Measurements from ENCODE around the gene MRO.
"Not testable (repeated sequence)": the region's sequence is repeated elsewhere in the genome, so short reads cannot be mapped to it uniquely, and the experiment has no call there.

The MRO gene

DNA sequence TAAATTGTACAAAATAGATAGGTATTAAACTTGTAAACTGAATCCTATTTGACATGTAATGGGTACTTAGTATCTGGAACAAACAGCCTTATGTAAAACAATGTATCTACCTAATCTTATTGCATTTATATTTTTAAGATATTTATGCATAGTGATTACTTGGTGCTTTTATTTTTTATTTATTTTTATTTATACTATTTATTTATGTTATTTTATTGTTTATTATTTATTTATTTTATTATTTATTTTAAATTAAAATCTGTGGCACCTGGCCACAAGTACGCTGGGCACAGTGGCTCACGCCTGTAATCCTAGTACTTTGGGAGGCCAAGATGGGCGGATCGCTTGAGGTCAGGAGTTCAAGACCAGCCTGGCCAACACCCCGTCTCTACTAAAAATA is 26.9 kb downstream of the MRO start:
- Histone ChIP-seq H3K27ac (ENCODE audit: low read depth, low read length) (no peak overlapping the region), H3K4me1 (ENCODE audit: control insufficient read depth, insufficient read depth, low read length, unreplicated experiment) (no peaks in the 10 kb centered on the region), H3K4me3 (ENCODE audit: low read depth, low read length) (no peak overlapping the region), H2AFZ (ENCODE audit: low read length, unreplicated experiment) (no peak overlapping the region), H3K79me2 (ENCODE audit: control insufficient read depth, insufficient read depth, low read length, unreplicated experiment) (no peaks in the 10 kb centered on the region), H3K27me3 (ENCODE audit: insufficient read depth, low read length) (peaks cover 63% of the 10 kb centered on the region), H3K36me3 (ENCODE audit: insufficient read depth, low read length) (no peaks in the 10 kb centered on the region)

- Histone ChIP-seq H3K79me2 (ENCODE audit: control insufficient read depth, insufficient read depth, low read length, unreplicated experiment) (no peaks in the 10 kb centered on the region), H3K36me3 (ENCODE audit: insufficient read depth, low read length) (no peaks in the 10 kb centered on the region), H2AFZ (ENCODE audit: low read length, unreplicated experiment) (no peak overlapping the region), H3K4me1 (ENCODE audit: control insufficient read depth, insufficient read depth, low read length, unreplicated experiment) (no peaks in the 10 kb centered on the region), H3K4me3 (ENCODE audit: low read depth, low read length) (no peak overlapping the region), H3K27ac (ENCODE audit: low read depth, low read length) (no peak overlapping the region), H3K27me3 (ENCODE audit: insufficient read depth, low read length) (peaks cover 53% of the 10 kb centered on the region)
Measured at GRCh38 chr18:50791599-50792438, 28.0 kb downstream of the MRO start.

- H3K27ac ChIP-seq (ENCODE audit: low read depth, low read length) = no peak overlapping the region
- H3K79me2 ChIP-seq (ENCODE audit: control insufficient read depth, insufficient read depth, low read length, unreplicated experiment) = no peaks in the 10 kb centered on the region
- no peaks in the 10 kb centered on the region for H3K4me1 ChIP-seq (ENCODE audit: control insufficient read depth, insufficient read depth, low read length, unreplicated experiment)
- no peaks in the 10 kb centered on the region for H3K36me3 ChIP-seq (ENCODE audit: insufficient read depth, low read length)
- peaks cover 45% of the 10 kb centered on the region for H3K27me3 ChIP-seq (ENCODE audit: insufficient read depth, low read length)
- no peak overlapping the region for H3K4me3 ChIP-seq (ENCODE audit: low read depth, low read length)
- H2AFZ ChIP-seq (ENCODE audit: low read length, unreplicated experiment) = no peak overlapping the region
Measured at GRCh38 chr18:50790948-50791347, 28.9 kb downstream of the MRO start.

DNA sequence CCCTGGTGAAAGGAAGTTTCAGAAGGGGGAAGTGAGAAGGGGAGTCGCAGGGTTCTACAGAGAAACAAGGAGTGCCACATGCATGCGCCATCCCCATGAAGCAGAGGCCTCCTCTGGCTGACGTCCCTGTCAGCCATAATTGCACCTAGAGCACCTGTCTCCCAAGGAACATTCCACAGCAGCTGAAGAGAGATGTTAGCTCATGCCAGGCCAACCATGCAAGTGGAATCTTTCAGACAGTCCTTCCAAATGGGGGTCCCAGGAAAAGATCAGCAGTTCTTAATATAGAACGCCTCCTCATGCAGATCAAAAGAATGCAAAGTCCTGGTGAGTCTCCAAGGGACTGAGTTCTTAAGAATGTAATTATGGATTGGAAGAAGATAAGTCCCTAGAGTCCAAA is 29.6 kb downstream of the MRO start:
- no peak overlapping the region for H3K27ac ChIP-seq (ENCODE audit: low read depth, low read length)
- H3K4me3 ChIP-seq (ENCODE audit: low read depth, low read length) = no peak overlapping the region
- H3K36me3 ChIP-seq (ENCODE audit: insufficient read depth, low read length) = no peaks in the 10 kb centered on the region
- peaks cover 39% of the 10 kb centered on the region for H3K27me3 ChIP-seq (ENCODE audit: insufficient read depth, low read length)
- H3K79me2 ChIP-seq (ENCODE audit: control insufficient read depth, insufficient read depth, low read length, unreplicated experiment) = no peaks in the 10 kb centered on the region
- no peaks in the 10 kb centered on the region for H3K4me1 ChIP-seq (ENCODE audit: control insufficient read depth, insufficient read depth, low read length, unreplicated experiment)
- no peak overlapping the region for H2AFZ ChIP-seq (ENCODE audit: low read length, unreplicated experiment)

- Histone ChIP-seq H3K27me3 (ENCODE audit: insufficient read depth, low read length) (peaks cover 30% of the 10 kb centered on the region), H2AFZ (ENCODE audit: low read length, unreplicated experiment) (no peak overlapping the region), H3K79me2 (ENCODE audit: control insufficient read depth, insufficient read depth, low read length, unreplicated experiment) (no peaks in the 10 kb centered on the region), H3K4me3 (ENCODE audit: low read depth, low read length) (no peak overlapping the region), H3K27ac (ENCODE audit: low read depth, low read length) (no peak overlapping the region), H3K36me3 (ENCODE audit: insufficient read depth, low read length) (no peaks in the 10 kb centered on the region), H3K4me1 (ENCODE audit: control insufficient read depth, insufficient read depth, low read length, unreplicated experiment) (no peaks in the 10 kb centered on the region)
Measured at GRCh38 chr18:50788284-50788683, 31.5 kb downstream of the MRO start.

GRCh38 chr18:50786864-50787263 is 33.0 kb downstream of the MRO start:
- H3K27me3 ChIP-seq (ENCODE audit: insufficient read depth, low read length) = peaks cover 35% of the 10 kb centered on the region
- no peaks in the 10 kb centered on the region for H3K79me2 ChIP-seq (ENCODE audit: control insufficient read depth, insufficient read depth, low read length, unreplicated experiment)
- no peak overlapping the region for H2AFZ ChIP-seq (ENCODE audit: low read length, unreplicated experiment)
- no peaks in the 10 kb centered on the region for H3K4me1 ChIP-seq (ENCODE audit: control insufficient read depth, insufficient read depth, low read length, unreplicated experiment)
- H3K36me3 ChIP-seq (ENCODE audit: insufficient read depth, low read length) = no peaks in the 10 kb centered on the region
- no peak overlapping the region for H3K4me3 ChIP-seq (ENCODE audit: low read depth, low read length)
- H3K27ac ChIP-seq (ENCODE audit: low read depth, low read length) = no peak overlapping the region

GRCh38 chr18:50783553-50783952 is 36.3 kb downstream of the MRO start:
- H3K27me3 ChIP-seq (ENCODE audit: insufficient read depth, low read length) = peaks cover 35% of the 10 kb centered on the region
- no peaks in the 10 kb centered on the region for H3K79me2 ChIP-seq (ENCODE audit: control insufficient read depth, insufficient read depth, low read length, unreplicated experiment)
- H3K4me1 ChIP-seq (ENCODE audit: control insufficient read depth, insufficient read depth, low read length, unreplicated experiment) = no peaks in the 10 kb centered on the region
- no peak overlapping the region for H3K4me3 ChIP-seq (ENCODE audit: low read depth, low read length)
- H2AFZ ChIP-seq (ENCODE audit: low read length, unreplicated experiment) = no peak overlapping the region
- H3K27ac ChIP-seq (ENCODE audit: low read depth, low read length) = no peak overlapping the region
- no peaks in the 10 kb centered on the region for H3K36me3 ChIP-seq (ENCODE audit: insufficient read depth, low read length)

DNA sequence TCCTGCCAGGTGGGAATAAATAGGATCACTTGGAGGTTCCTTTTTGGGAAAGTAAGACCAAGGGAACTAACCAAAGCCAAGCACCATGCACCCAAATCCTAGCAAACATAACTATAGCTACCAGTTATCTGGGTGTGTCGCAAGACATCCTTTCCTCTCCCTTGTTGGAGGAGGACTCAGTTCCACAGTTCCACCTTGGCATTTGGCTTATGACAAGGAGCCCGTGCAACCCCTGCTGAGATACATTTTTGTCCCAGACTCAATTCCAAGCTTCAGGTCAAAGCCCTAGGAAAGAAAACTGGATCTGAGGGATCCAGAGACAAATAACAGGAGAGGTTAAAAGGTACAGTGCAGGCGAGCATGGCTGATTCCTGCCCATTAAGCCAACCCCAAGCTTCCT is 40.8 kb downstream of the MRO start:
- not testable (repeated sequence) for H2AFZ ChIP-seq (ENCODE audit: low read length, unreplicated experiment)

GRCh38 chr18:50776383-50776782 is 43.4 kb downstream of the MRO start:
- H3K36me3 ChIP-seq (ENCODE audit: insufficient read depth, low read length) = no peaks in the 10 kb centered on the region
- no peaks in the 10 kb centered on the region for H3K4me1 ChIP-seq (ENCODE audit: control insufficient read depth, insufficient read depth, low read length, unreplicated experiment)
- H3K79me2 ChIP-seq (ENCODE audit: control insufficient read depth, insufficient read depth, low read length, unreplicated experiment) = no peaks in the 10 kb centered on the region
- peaks cover 44% of the 10 kb centered on the region for H3K27me3 ChIP-seq (ENCODE audit: insufficient read depth, low read length)
- H3K4me3 ChIP-seq (ENCODE audit: low read depth, low read length) = no peak overlapping the region
- H2AFZ ChIP-seq (ENCODE audit: low read length, unreplicated experiment) = no peak overlapping the region
- H3K27ac ChIP-seq (ENCODE audit: low read depth, low read length) = no peak overlapping the region

More for the DNA sequence above, 40.8 kb downstream of the MRO start:
- not testable (repeated sequence) for H3K4me1 ChIP-seq (ENCODE audit: control insufficient read depth, insufficient read depth, low read length, unreplicated experiment); H3K27ac ChIP-seq (ENCODE audit: low read depth, low read length); H3K79me2 ChIP-seq (ENCODE audit: control insufficient read depth, insufficient read depth, low read length, unreplicated experiment); H3K36me3 ChIP-seq (ENCODE audit: insufficient read depth, low read length); H3K4me3 ChIP-seq (ENCODE audit: low read depth, low read length)
- peaks cover 63% of the 10 kb centered on the region for H3K27me3 ChIP-seq (ENCODE audit: insufficient read depth, low read length)

GRCh38 chr18:50775726-50776125 is 44.1 kb downstream of the MRO start:
- peaks cover 44% of the 10 kb centered on the region for H3K27me3 ChIP-seq (ENCODE audit: insufficient read depth, low read length)
- no peak overlapping the region for H3K27ac ChIP-seq (ENCODE audit: low read depth, low read length)
- H2AFZ ChIP-seq (ENCODE audit: low read length, unreplicated experiment) = no peak overlapping the region
- no peaks in the 10 kb centered on the region for H3K79me2 ChIP-seq (ENCODE audit: control insufficient read depth, insufficient read depth, low read length, unreplicated experiment)
- no peaks in the 10 kb centered on the region for H3K36me3 ChIP-seq (ENCODE audit: insufficient read depth, low read length)
- no peaks in the 10 kb centered on the region for H3K4me1 ChIP-seq (ENCODE audit: control insufficient read depth, insufficient read depth, low read length, unreplicated experiment)
- H3K4me3 ChIP-seq (ENCODE audit: low read depth, low read length) = no peak overlapping the region

- Histone ChIP-seq H3K36me3 (ENCODE audit: insufficient read depth, low read length) (no peaks in the 10 kb centered on the region), H3K27me3 (ENCODE audit: insufficient read depth, low read length) (peaks cover 44% of the 10 kb centered on the region), H3K4me1 (ENCODE audit: control insufficient read depth, insufficient read depth, low read length, unreplicated experiment) (no peaks in the 10 kb centered on the region), H3K4me3 (ENCODE audit: low read depth, low read length) (no peak overlapping the region), H3K79me2 (ENCODE audit: control insufficient read depth, insufficient read depth, low read length, unreplicated experiment) (no peaks in the 10 kb centered on the region), H2AFZ (ENCODE audit: low read length, unreplicated experiment) (no peak overlapping the region), H3K27ac (ENCODE audit: low read depth, low read length) (no peak overlapping the region)
Measured at GRCh38 chr18:50775207-50775606, 44.6 kb downstream of the MRO start.
